ENCODE measurements around the gene MSH5. TPM values are rescaled to one million over a fixed set of nuclear protein-coding genes. Genes with fewer than 3 reads are reported as not detected.

The MSH5 gene
- total RNA-seq, 1 experiment from 2014 or later = 22.7 TPM

GRCh38 chr6:31736021-31736767 lies 3.6 kb upstream of the MSH5 start, which contains the start of gene CLIC1:
Gene CLIC1 (minus strand): TSS chr6:31736530. CDS start chr6:31736300, 230 bp downstream.
- no peaks in the 10 kb centered on the region for H3F3A ChIP-seq (ENCODE audit: low read length, unreplicated experiment)
- peak within 1 kb of the TSS; percentile 87 for H3K27ac ChIP-seq (ENCODE audit: low read length)
- CTCF ChIA-PET = no interaction called here
- H3K4me3 ChIP-seq (ENCODE audit: low read length) = peak within 1 kb of the TSS; percentile 85
- H3K9ac ChIP-seq (ENCODE audit: low read length) = peak within 1 kb of the TSS; percentile 91
- H3K9me3 ChIP-seq (ENCODE audit: low read length) = no peaks in the 10 kb centered on the region
- TSS peak; percentile 76 for BruUV-seq (replicated peaks)
- no peak for TF ChIP-seq EZH2phosphoT487 (IDR thresholded peaks at IDR 0.05; ENCODE audit: borderline replicate concordance, low read length)
- TF ChIP-seq CTCF (conservative IDR thresholded peaks at IDR 0.05; ENCODE audit: low read depth, low read length) = no peak
- TF ChIP-seq EZH2 (IDR thresholded peaks at IDR 0.05; ENCODE audit: low read length, unreplicated experiment) = no peak
- intact Hi-C loops (cut with micrococcal nuclease) = loop anchor here (5.0 kb wide), 2 partner anchors 81 to 96 kb away; partner anchors contain the start of genes HSPA1A and HSPA1L
- peaks cover 30% of the 10 kb centered on the region for H3K36me3 ChIP-seq (ENCODE audit: low read depth, low read length)
- peak within 1 kb of the TSS; percentile 85 for H3K4me2 ChIP-seq (ENCODE audit: low read length)
- peak within 1 kb of the TSS; percentile 63 for H2AFZ ChIP-seq (ENCODE audit: low read length)
- H3K27me3 ChIP-seq (ENCODE audit: low read length) = no peaks in the 10 kb centered on the region
- POLR2A ChIA-PET (ENCODE audit: unreplicated experiment) = interaction anchor here (1.3 kb wide), 1 partner anchor 91 kb away, joined by 4 read pairs; the partner anchor contains the start of gene HSPA1B
- peak; percentile 39 for ATAC-seq
- peaks cover 13% of the 10 kb centered on the region for H4K20me1 ChIP-seq (ENCODE audit: low read length)
- peaks cover 53% of the 10 kb centered on the region for H3K79me2 ChIP-seq (ENCODE audit: low read length)
- no peaks in the 10 kb centered on the region for H3K9me2 ChIP-seq (replicated peaks; ENCODE audit: low read length)
- DNase-seq = peak; percentile 83
- H3K4me1 ChIP-seq (ENCODE audit: insufficient read depth, low read length) = peaks cover 53% of the 10 kb centered on the region

DNA sequence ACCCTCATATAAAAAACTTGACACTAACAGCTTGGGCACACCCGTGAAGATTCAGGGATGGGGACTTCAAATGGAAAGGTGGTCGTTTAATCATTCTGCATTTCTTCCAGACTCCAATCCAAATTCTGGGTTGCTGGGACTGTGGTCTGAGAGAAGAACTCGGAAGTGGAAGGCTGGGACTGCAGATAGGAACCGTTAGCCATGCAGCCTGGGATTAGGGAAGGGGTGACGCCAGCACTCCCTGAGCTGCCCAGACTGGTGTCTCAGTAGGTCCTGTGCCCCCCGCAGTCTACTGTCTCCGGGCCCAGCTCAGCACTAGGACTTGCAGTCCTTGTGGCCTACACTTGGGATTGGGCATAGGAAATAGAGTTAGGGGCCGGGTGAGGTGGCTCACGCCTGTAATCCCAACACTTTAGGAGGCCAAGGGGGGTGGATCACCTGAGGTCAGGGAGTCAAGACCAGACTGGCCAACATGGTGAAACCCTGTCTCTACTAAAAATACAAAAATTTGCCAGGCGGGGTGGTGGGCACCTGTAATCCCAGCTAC lies 3.0 kb upstream of the MSH5 start:
- ChIA-PET CTCF (no interaction called here), POLR2A (ENCODE audit: unreplicated experiment) (no interaction called here)
- peak overlapping the region; percentile 91 for H3K9ac ChIP-seq (ENCODE audit: low read length)
- H3F3A ChIP-seq (ENCODE audit: low read length, unreplicated experiment) = no peaks in the 10 kb centered on the region
- H3K9me2 ChIP-seq (replicated peaks; ENCODE audit: low read length) = no peaks in the 10 kb centered on the region
- intact Hi-C loops (cut with micrococcal nuclease) = loop anchor here (5.0 kb wide), 2 partner anchors 80 to 95 kb away; partner anchors contain the start of genes HSPA1A and HSPA1L
- H3K4me3 ChIP-seq (ENCODE audit: low read length) = peak overlapping the region; percentile 85
- H3K9me3 ChIP-seq (ENCODE audit: low read length) = no peaks in the 10 kb centered on the region
- H3K27me3 ChIP-seq (ENCODE audit: low read length) = no peaks in the 10 kb centered on the region
- peak overlapping the region; percentile 87 for H3K27ac ChIP-seq (ENCODE audit: low read length)
- H3K36me3 ChIP-seq (ENCODE audit: low read depth, low read length) = peaks cover 28% of the 10 kb centered on the region
- peak overlapping the region; percentile 63 for H2AFZ ChIP-seq (ENCODE audit: low read length)
- H4K20me1 ChIP-seq (ENCODE audit: low read length) = peaks cover 13% of the 10 kb centered on the region
- TF ChIP-seq CTCF (conservative IDR thresholded peaks at IDR 0.05; ENCODE audit: low read depth, low read length) = no peak
- TF ChIP-seq EZH2phosphoT487 (IDR thresholded peaks at IDR 0.05; ENCODE audit: borderline replicate concordance, low read length) = no peak
- TF ChIP-seq EZH2 (IDR thresholded peaks at IDR 0.05; ENCODE audit: low read length, unreplicated experiment) = no peak
- ATAC-seq (no peak), DNase-seq (no peak)
- peaks cover 54% of the 10 kb centered on the region for H3K4me1 ChIP-seq (ENCODE audit: insufficient read depth, low read length)
- H3K79me2 ChIP-seq (ENCODE audit: low read length) = peaks cover 53% of the 10 kb centered on the region
- BruUV-seq (replicated peaks) = no TSS peak
- peak overlapping the region; percentile 85 for H3K4me2 ChIP-seq (ENCODE audit: low read length)
